Esophagus squamous epithelium (tissue), 5 donors: ENCODE measurements around the gene CLECL1. TPM values are rescaled to one million over a fixed set of nuclear protein-coding genes. Genes with fewer than 3 reads are reported as not detected.

Experiments
- DNase-seq: peaks from one replicate; lab custom pipeline; 2025; lab: John Stamatoyannopoulos, UW
- H3K27ac ChIP-seq, 4 donors: fragments of 200-600 bp; sonication (generic); one replicate each; pipeline ENCODE4 v1.5.1; 2016 to 2019; ENCODE audit warnings: mild to moderate bottlenecking in 1 of 4
- H3K27me3 ChIP-seq, 4 donors: fragments of 200-600 bp; sonication (generic); 1 replicate in 3 of 4; 2 replicates in 1 of 4; pipeline versions ENCODE4 v1.5.1 to v1.6.0; 2017 to 2021; ENCODE audit warnings: antibody characterized with exemption in 1 of 4
- H3K36me3 ChIP-seq, 3 donors: fragments of 200-600 bp; sonication (generic); one replicate each; pipeline ENCODE4 v1.5.1; 2016 to 2019
- H3K4me1 ChIP-seq, 3 donors: fragments of 200-600 bp; sonication (generic); one replicate each; pipeline ENCODE4 v1.5.1; 2017 to 2019
- H3K4me3 ChIP-seq, 4 donors: fragments of 200-600 bp; sonication (generic); 1 replicate in 3 of 4; 2 replicates in 1 of 4; pipeline ENCODE4 v1.5.1; 2016 to 2019; ENCODE audit warnings: mild to moderate bottlenecking in 2 of 4, moderate library complexity in 1 of 4
- H3K9me3 ChIP-seq, 3 donors: fragments of 200-600 bp; sonication (generic); one replicate each; pipeline ENCODE4 v1.5.1; 2016 to 2019
- CTCF ChIP-seq, 6 experiments: fragments of 450-650 bp in 4 of 6; fragments of 200-600 bp in 2 of 6; sonication (generic) in 2 of 6; IDR thresholded peaks; one replicate each; pipeline ENCODE4 v1.5.1; 2016 to 2019; ENCODE audit warnings: antibody characterized with exemption in 6 of 6, mild to moderate bottlenecking in 4 of 6, moderate library complexity in 4 of 6
- POLR2A ChIP-seq, 4 donors: fragments of 450-650 bp; IDR thresholded peaks; one replicate each; pipeline ENCODE4 v1.6.1; 2017; ENCODE audit warnings: antibody characterized with exemption in 4 of 4, mild to moderate bottlenecking in 4 of 4, moderate library complexity in 3 of 4
- WGBS, 2 donors: methylation state at CpG; one replicate each; pipeline ENCODE4 v1.1.5; 2018; 5-methylcytosine and 5-hydroxymethylcytosine counted together
- intact Hi-C: fragments of 100-400 bp; cut with DNase I; formaldehyde crosslinking; loops from one replicate; pipeline ENCODE4 v1.15.0; 2022
- total RNA-seq, 4 donors: library from RNA; depleted of rRNA; stranded (reverse); fragments of >200 nt; gene quantifications; one replicate each; pipeline ENCODE4 v1.1.0, GENCODE V29; 2016
- donor health status: DM: yes; HTN: yes; CAD: no.

CLECL1 gene
- total RNA-seq, 4 donors from 2014 or later: 1.1 TPM; not detected in 3

- no peak for TF ChIP-seq POLR2A (IDR thresholded peaks at IDR 0.05)
- TF ChIP-seq CTCF (IDR thresholded peaks at IDR 0.05): no peak
- intact Hi-C loops: no loop called here
- Histone ChIP-seq H3K27me3 (no peaks in the 10 kb centered on the region), H3K4me3 (no peak overlapping the region), H3K4me1 (peaks cover 0 to 10% (median 0%) of the 10 kb centered on the region in 3 donors), H3K36me3 (no peaks in the 10 kb centered on the region), H3K27ac (no peak overlapping the region), H3K9me3 (no peaks in the 10 kb centered on the region)
- no peak for DNase-seq
- WGBS, 2 donors: 59 to 63% methylated on average over 2 of the region's 2 CpGs
Measured at GRCh38 chr12:9755567-9755966, 22.7 kb upstream of the CLECL1 start.

- no peak overlapping the region for H3K4me3 ChIP-seq
- no peak for DNase-seq
- no peak overlapping the region for H3K27ac ChIP-seq
- TF ChIP-seq CTCF (IDR thresholded peaks at IDR 0.05): no peak
- TF ChIP-seq POLR2A (IDR thresholded peaks at IDR 0.05): no peak
- H3K4me1 ChIP-seq: peaks cover 0 to 12% (median 0%) of the 10 kb centered on the region in 3 donors
- intact Hi-C loops: no loop called here
- H3K9me3 ChIP-seq: no peaks in the 10 kb centered on the region
- no peaks in the 10 kb centered on the region for H3K27me3 ChIP-seq
- no peaks in the 10 kb centered on the region for H3K36me3 ChIP-seq
Measured at GRCh38 chr12:9755035-9755434, 22.1 kb upstream of the CLECL1 start.

- 77 to 81% methylated on average over 3 of the region's 3 CpGs for WGBS, 2 donors
- no peaks in the 10 kb centered on the region for H3K27me3 ChIP-seq
Measured at GRCh38 chr12:9754099-9754927, 21.4 kb upstream of the CLECL1 start.

GRCh38 chr12:9753498-9753897, 20.6 kb upstream of the CLECL1 start:
- Histone ChIP-seq H3K27ac (no peak overlapping the region), H3K27me3 (no peaks in the 10 kb centered on the region), H3K4me3 (no peak overlapping the region), H3K36me3 (no peaks in the 10 kb centered on the region), H3K4me1 (peaks cover 0 to 12% (median 0%) of the 10 kb centered on the region in 3 donors), H3K9me3 (no peaks in the 10 kb centered on the region)
- DNase-seq: no peak
- intact Hi-C loops: loop anchor here (5.0 kb wide), 1 partner anchor 44 kb away; no protein-coding TSS in a partner anchor
- TF ChIP-seq CTCF (IDR thresholded peaks at IDR 0.05): no peak
- TF ChIP-seq POLR2A (IDR thresholded peaks at IDR 0.05): no peak
- 65 to 72% methylated on average over 3 of the region's 3 CpGs for WGBS, 2 donors

More at GRCh38 chr12:9754099-9754927, 21.4 kb upstream of the CLECL1 start:
- TF ChIP-seq POLR2A (IDR thresholded peaks at IDR 0.05): no peak
- no peak for TF ChIP-seq CTCF (IDR thresholded peaks at IDR 0.05)
- H3K27ac ChIP-seq: no peak overlapping the region
- peaks cover 0 to 12% (median 0%) of the 10 kb centered on the region in 3 donors for H3K4me1 ChIP-seq
- intact Hi-C loops: loop anchor here (5.0 kb wide), 1 partner anchor 43 kb away; no protein-coding TSS in a partner anchor
- no peak for DNase-seq
- no peaks in the 10 kb centered on the region for H3K36me3 ChIP-seq
- no peaks in the 10 kb centered on the region for H3K9me3 ChIP-seq
- no peak overlapping the region for H3K4me3 ChIP-seq

- DNase-seq: no peak
- H3K36me3 ChIP-seq: no peaks in the 10 kb centered on the region
- intact Hi-C loops: loop anchor here (5.0 kb wide), 1 partner anchor 44 kb away; no protein-coding TSS in a partner anchor
- no peaks in the 10 kb centered on the region for H3K27me3 ChIP-seq
- 59 to 80% methylated on average over 2 of the region's 2 CpGs for WGBS, 2 donors
- no peak for TF ChIP-seq CTCF (IDR thresholded peaks at IDR 0.05)
- peaks cover 0 to 12% (median 0%) of the 10 kb centered on the region in 3 donors for H3K4me1 ChIP-seq
- no peak overlapping the region for H3K27ac ChIP-seq
- H3K9me3 ChIP-seq: no peaks in the 10 kb centered on the region
- H3K4me3 ChIP-seq: no peak overlapping the region
Measured at GRCh38 chr12:9753073-9753472, 20.2 kb upstream of the CLECL1 start.
